Measurements from ENCODE around the gene MEPCE.

MEPCE gene

DNA sequence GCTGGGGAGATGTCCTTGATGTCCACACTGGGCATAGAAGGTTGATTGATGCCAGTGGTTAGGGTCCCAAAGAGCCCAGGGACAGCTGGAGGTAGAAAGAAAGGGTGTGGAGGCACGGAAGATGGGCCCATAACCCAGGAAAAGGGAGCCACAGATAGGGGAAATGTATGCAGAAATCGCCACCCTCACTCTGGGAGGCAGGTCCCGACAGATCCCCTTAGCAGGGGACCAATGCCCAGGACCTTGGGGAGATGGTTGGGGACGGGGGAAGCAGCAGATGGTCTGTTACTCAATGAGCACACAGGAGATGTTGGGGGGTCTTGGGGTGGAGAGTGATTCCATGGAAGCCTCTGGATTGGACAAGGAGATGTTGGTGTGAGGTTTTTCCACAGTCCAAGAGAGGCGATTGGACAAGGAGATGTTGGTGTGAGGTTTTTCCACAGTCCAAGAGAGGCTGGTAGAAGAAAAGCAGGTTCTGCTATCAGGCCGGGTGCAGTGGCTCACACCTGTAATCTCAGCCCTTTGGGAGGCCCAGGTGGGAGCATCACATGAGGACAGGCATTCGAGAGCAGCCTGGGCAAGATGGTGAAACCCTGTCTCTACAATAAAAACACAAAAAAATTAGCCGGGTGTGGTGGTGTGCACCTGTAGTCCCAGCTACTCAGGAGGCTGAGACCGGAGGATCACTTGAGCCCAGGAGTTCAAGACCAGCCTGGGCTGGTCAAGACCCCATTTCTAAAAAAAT is 13.6 kb downstream of the MEPCE start:
- H3K27ac ChIP-seq (ENCODE audit: extremely low read depth, low read depth, low read length) = no peak overlapping the region
- peak; percentile 44 for TF ChIP-seq GLIS1 (tag by site-specific recombination; IDR thresholded peaks at IDR 0.05)
- TF ChIP-seq ZNF335 (tag by site-specific recombination; conservative IDR thresholded peaks at IDR 0.05) = no peak
- no peaks in the 10 kb centered on the region for H3K9me3 ChIP-seq (ENCODE audit: control insufficient read depth, insufficient read depth, low read depth, low read length)
- H3K4me1 ChIP-seq (ENCODE audit: control insufficient read depth, insufficient read depth, low read length) = no peaks in the 10 kb centered on the region
- no peaks in the 10 kb centered on the region for H3K36me3 ChIP-seq (ENCODE audit: control insufficient read depth in 2 of 2, insufficient read depth in 1 of 2, low read length in 2 of 2)
- ChIA-PET CTCF (interaction anchor here (1.0 to 1.1 kb wide), 2 partner anchors 18 to 26 kb away, joined by 3 read pairs; no protein-coding TSS in a partner anchor), POLR2A (interaction anchor here (0.6 to 6.2 kb wide), 2 partner anchors 14 to 31 kb away, joined by 3 to 28 read pairs; partner anchors contain the start of genes MEPCE and ZCWPW1)
- H3K4me3 ChIP-seq (ENCODE audit: low read depth, low read length) = no peak overlapping the region

DNA sequence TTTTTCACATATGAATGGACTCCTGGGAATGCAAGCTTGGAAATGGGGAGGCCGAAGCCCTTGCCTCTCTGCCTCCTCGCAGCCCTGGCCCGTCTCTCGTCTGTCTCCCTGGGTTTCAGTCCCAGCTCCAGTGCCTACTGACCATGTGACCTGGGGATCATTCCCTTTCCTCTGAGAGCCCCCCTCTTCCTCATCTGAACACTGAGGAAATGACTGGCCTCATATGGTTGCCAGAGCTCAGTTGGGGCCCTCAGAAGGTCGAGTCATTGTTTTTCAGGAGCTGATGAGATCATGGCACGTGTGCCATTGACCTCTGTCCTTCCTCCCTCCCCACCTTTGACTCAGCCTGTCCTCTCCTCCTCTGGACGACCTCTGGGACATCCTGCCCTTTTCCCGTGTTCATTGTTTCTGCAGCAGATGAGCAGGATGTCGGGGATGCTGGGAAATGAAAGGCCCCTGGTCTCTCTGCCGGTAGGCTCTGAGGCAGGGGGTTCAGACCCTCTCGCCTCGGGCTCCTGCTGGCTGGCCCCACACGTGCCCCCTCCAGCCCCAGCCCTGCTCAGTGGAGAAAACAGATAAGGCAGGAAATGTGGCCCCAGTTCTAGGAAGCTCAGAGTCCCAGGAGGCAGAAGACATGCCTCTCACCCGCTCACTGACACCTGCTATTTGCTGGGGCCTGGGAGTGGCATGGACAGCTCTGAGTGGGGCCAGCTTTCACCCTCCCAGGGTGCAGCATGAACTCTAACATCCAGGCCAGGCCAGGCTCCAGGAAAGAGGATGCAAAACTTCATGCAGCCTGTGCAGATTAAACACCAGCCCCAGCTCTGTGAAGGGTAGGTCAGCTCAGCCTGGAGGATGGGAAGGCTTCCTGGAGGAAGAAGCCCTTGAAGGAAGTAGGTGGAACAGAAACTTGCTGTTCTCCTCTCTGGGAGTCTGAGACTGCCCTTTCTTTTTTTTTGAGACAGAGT is 15.0 kb downstream of the MEPCE start:
- Histone ChIP-seq H3K4me1 (ENCODE audit: control insufficient read depth, insufficient read depth, low read length) (no peaks in the 10 kb centered on the region), H3K9me3 (ENCODE audit: control insufficient read depth, insufficient read depth, low read depth, low read length) (no peaks in the 10 kb centered on the region), H3K36me3 (ENCODE audit: control insufficient read depth in 2 of 2, insufficient read depth in 1 of 2, low read length in 2 of 2) (no peaks in the 10 kb centered on the region), H3K27ac (ENCODE audit: extremely low read depth, low read depth, low read length) (no peak overlapping the region), H3K4me3 (ENCODE audit: low read depth, low read length) (no peak overlapping the region)
- CTCF ChIA-PET = interaction anchor here (0.6 to 1.1 kb wide), 4 partner anchors 16 to 160 kb away, joined by 3 read pairs; no protein-coding TSS in a partner anchor
- TF ChIP-seq GLIS1 (tag by site-specific recombination; IDR thresholded peaks at IDR 0.05) (peak; percentile 81), ZNF777 (tag by site-specific recombination; IDR thresholded peaks at IDR 0.05; ENCODE audit: borderline replicate concordance) (no peak), ZNF664 (tag by site-specific recombination; IDR thresholded peaks at IDR 0.05) (peak; percentile 86), ZNF768 (tag by site-specific recombination; IDR thresholded peaks at IDR 0.05) (0 out of 2 replicates have a peak, but pooled peaks have one; percentile 26), GLIS2 (tag by site-specific recombination; IDR thresholded peaks at IDR 0.05) (peak; percentile 52), MZF1 (tag by site-specific recombination; IDR thresholded peaks at IDR 0.05; ENCODE audit: borderline replicate concordance) (no peak), GLI2 (tag by site-specific recombination; IDR thresholded peaks at IDR 0.05; ENCODE audit: borderline replicate concordance, low read depth) (no peak), SCRT1 (tag by site-specific recombination; IDR thresholded peaks at IDR 0.05; ENCODE audit: borderline replicate concordance) (no peak), ZNF660 (tag by site-specific recombination; IDR thresholded peaks at IDR 0.05) (no peak), ZNF514 (tag by site-specific recombination; IDR thresholded peaks at IDR 0.05) (no peak), ZXDB (tag by site-specific recombination; IDR thresholded peaks at IDR 0.05) (0 out of 2 replicates have a peak, but pooled peaks have one; percentile 16), ZNF335 (tag by site-specific recombination; conservative IDR thresholded peaks at IDR 0.05) (peak; percentile 48), KLF9 (tag by site-specific recombination; IDR thresholded peaks at IDR 0.05; ENCODE audit: low read depth) (no peak), ZIC2 (tag by site-specific recombination; IDR thresholded peaks at IDR 0.05) (0 out of 2 replicates have a peak, but pooled peaks have one; percentile 17), ZNF366 (tag by site-specific recombination; conservative IDR thresholded peaks at IDR 0.05) (peak; percentile 32; the same call in 1 of the 2 replicates), ZNF391 (tag by site-specific recombination; IDR thresholded peaks at IDR 0.05; ENCODE audit: borderline replicate concordance, low read depth) (no peak)
- TF ChIP-seq, protein P1, sequence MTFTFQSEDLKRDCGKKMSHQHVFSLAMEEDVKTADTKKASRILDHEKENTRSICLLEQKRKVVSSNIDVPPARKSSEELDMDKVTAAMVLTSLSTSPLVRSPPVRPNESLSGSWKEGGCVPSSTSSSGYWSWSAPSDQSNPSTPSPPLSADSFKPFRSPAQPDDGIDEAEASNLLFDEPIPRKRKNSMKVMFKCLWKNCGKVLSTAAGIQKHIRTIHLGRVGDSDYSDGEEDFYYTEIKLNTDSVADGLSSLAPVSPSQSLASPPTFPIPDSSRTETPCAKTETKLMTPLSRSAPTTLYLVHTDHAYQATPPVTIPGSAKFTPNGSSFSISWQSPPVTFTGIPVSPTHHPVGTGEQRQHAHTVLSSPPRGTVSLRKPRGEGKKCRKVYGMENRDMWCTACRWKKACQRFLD (tag by site-specific recombination; IDR thresholded peaks at IDR 0.05) = no peak
- TF ChIP-seq, protein P2, sequence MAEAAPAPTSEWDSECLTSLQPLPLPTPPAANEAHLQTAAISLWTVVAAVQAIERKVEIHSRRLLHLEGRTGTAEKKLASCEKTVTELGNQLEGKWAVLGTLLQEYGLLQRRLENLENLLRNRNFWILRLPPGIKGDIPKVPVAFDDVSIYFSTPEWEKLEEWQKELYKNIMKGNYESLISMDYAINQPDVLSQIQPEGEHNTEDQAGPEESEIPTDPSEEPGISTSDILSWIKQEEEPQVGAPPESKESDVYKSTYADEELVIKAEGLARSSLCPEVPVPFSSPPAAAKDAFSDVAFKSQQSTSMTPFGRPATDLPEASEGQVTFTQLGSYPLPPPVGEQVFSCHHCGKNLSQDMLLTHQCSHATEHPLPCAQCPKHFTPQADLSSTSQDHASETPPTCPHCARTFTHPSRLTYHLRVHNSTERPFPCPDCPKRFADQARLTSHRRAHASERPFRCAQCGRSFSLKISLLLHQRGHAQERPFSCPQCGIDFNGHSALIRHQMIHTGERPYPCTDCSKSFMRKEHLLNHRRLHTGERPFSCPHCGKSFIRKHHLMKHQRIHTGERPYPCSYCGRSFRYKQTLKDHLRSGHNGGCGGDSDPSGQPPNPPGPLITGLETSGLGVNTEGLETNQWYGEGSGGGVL (tag by site-specific recombination; IDR thresholded peaks at IDR 0.05) = 0 out of 2 replicates have a peak, but pooled peaks have one; percentile 38
- TF ChIP-seq, protein P3, sequence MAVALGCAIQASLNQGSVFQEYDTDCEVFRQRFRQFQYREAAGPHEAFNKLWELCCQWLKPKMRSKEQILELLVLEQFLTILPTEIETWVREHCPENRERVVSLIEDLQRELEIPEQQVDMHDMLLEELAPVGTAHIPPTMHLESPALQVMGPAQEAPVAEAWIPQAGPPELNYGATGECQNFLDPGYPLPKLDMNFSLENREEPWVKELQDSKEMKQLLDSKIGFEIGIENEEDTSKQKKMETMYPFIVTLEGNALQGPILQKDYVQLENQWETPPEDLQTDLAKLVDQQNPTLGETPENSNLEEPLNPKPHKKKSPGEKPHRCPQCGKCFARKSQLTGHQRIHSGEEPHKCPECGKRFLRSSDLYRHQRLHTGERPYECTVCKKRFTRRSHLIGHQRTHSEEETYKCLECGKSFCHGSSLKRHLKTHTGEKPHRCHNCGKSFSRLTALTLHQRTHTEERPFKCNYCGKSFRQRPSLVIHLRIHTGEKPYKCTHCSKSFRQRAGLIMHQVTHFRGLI (tag by site-specific recombination; IDR thresholded peaks at IDR 0.05) = no peak
- TF ChIP-seq, protein P4, sequence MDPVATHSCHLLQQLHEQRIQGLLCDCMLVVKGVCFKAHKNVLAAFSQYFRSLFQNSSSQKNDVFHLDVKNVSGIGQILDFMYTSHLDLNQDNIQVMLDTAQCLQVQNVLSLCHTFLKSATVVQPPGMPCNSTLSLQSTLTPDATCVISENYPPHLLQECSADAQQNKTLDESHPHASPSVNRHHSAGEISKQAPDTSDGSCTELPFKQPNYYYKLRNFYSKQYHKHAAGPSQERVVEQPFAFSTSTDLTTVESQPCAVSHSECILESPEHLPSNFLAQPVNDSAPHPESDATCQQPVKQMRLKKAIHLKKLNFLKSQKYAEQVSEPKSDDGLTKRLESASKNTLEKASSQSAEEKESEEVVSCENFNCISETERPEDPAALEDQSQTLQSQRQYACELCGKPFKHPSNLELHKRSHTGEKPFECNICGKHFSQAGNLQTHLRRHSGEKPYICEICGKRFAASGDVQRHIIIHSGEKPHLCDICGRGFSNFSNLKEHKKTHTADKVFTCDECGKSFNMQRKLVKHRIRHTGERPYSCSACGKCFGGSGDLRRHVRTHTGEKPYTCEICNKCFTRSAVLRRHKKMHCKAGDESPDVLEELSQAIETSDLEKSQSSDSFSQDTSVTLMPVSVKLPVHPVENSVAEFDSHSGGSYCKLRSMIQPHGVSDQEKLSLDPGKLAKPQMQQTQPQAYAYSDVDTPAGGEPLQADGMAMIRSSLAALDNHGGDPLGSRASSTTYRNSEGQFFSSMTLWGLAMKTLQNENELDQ (tag by site-specific recombination; IDR thresholded peaks at IDR 0.05; ENCODE audit: low read depth) = no peak
- TF ChIP-seq, protein P5, sequence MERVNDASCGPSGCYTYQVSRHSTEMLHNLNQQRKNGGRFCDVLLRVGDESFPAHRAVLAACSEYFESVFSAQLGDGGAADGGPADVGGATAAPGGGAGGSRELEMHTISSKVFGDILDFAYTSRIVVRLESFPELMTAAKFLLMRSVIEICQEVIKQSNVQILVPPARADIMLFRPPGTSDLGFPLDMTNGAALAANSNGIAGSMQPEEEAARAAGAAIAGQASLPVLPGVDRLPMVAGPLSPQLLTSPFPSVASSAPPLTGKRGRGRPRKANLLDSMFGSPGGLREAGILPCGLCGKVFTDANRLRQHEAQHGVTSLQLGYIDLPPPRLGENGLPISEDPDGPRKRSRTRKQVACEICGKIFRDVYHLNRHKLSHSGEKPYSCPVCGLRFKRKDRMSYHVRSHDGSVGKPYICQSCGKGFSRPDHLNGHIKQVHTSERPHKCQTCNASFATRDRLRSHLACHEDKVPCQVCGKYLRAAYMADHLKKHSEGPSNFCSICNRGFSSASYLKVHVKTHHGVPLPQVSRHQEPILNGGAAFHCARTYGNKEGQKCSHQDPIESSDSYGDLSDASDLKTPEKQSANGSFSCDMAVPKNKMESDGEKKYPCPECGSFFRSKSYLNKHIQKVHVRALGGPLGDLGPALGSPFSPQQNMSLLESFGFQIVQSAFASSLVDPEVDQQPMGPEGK (tag by site-specific recombination; IDR thresholded peaks at IDR 0.05) = peak; percentile 36; the same call in 1 of the 2 replicates
- POLR2A ChIA-PET = interaction anchor here (0.9 to 6.2 kb wide), 5 partner anchors 8 to 142 kb away, joined by 3 to 28 read pairs (median 4); partner anchors contain the start of genes FBXO24, LRCH4, MEPCE and PPP1R35

Measured in HEK293 (cell line).